ENCODE data around the gene MVB12B.

The MVB12B gene

GRCh38 chr9:126401581-126401980 is 75.0 kb downstream of the MVB12B start:
- in situ Hi-C loops (cut with MboI; ENCODE audit: low sequenced_read_pairs), result no loop called here

GRCh38 chr9:126403397-126403796 is 76.8 kb downstream of the MVB12B start:
- in situ Hi-C loops (cut with MboI; ENCODE audit: low sequenced_read_pairs), result no loop called here

GRCh38 chr9:126404459-126404858 is 77.8 kb downstream of the MVB12B start:
- in situ Hi-C loops (cut with MboI; ENCODE audit: low sequenced_read_pairs), result no loop called here

- in situ Hi-C loops (cut with MboI; ENCODE audit: low sequenced_read_pairs), result no loop called here
Observed at GRCh38 chr9:126406075-126406667, 79.5 kb downstream of the MVB12B start.

GRCh38 chr9:126407114-126407870 is 80.7 kb downstream of the MVB12B start:
- in situ Hi-C loops (cut with MboI; ENCODE audit: low sequenced_read_pairs), result no loop called here

GRCh38 chr9:126408004-126408403 is 81.4 kb downstream of the MVB12B start:
- in situ Hi-C loops (cut with MboI; ENCODE audit: low sequenced_read_pairs), result no loop called here

- in situ Hi-C loops (cut with MboI; ENCODE audit: low sequenced_read_pairs), result no loop called here
Observed at GRCh38 chr9:126410229-126410628, 83.6 kb downstream of the MVB12B start.

GRCh38 chr9:126411225-126411947 is 84.8 kb downstream of the MVB12B start:
- in situ Hi-C loops (cut with MboI; ENCODE audit: low sequenced_read_pairs), result no loop called here

- in situ Hi-C loops (cut with MboI; ENCODE audit: low sequenced_read_pairs), result no loop called here
Observed at GRCh38 chr9:126411948-126412284, 85.3 kb downstream of the MVB12B start.

- in situ Hi-C loops (cut with MboI; ENCODE audit: low sequenced_read_pairs), result no loop called here
Observed at GRCh38 chr9:126412905-126413304, 86.3 kb downstream of the MVB12B start.

GRCh38 chr9:126413391-126414068 is 86.9 kb downstream of the MVB12B start:
- in situ Hi-C loops (cut with MboI; ENCODE audit: low sequenced_read_pairs), result no loop called here

GRCh38 chr9:126415741-126416370 is 89.2 kb downstream of the MVB12B start:
- in situ Hi-C loops (cut with MboI; ENCODE audit: low sequenced_read_pairs), result no loop called here

- in situ Hi-C loops (cut with MboI; ENCODE audit: low sequenced_read_pairs), result no loop called here
Observed at GRCh38 chr9:126417043-126417442, 90.4 kb downstream of the MVB12B start.

- in situ Hi-C loops (cut with MboI; ENCODE audit: low sequenced_read_pairs), result no loop called here
Observed at GRCh38 chr9:126417684-126418083, 91.1 kb downstream of the MVB12B start.

GRCh38 chr9:126418608-126419007 is 92.0 kb downstream of the MVB12B start:
- in situ Hi-C loops (cut with MboI; ENCODE audit: low sequenced_read_pairs), result no loop called here

GRCh38 chr9:126419475-126419874 is 92.8 kb downstream of the MVB12B start:
- in situ Hi-C loops (cut with MboI; ENCODE audit: low sequenced_read_pairs), result no loop called here

- in situ Hi-C loops (cut with MboI; ENCODE audit: low sequenced_read_pairs), result no loop called here
Observed at GRCh38 chr9:126420135-126420534, 93.5 kb downstream of the MVB12B start.

- in situ Hi-C loops (cut with MboI; ENCODE audit: low sequenced_read_pairs), result no loop called here
Observed at GRCh38 chr9:126420643-126421564, 94.3 kb downstream of the MVB12B start.

GRCh38 chr9:126421567-126422428 is 95.2 kb downstream of the MVB12B start:
- in situ Hi-C loops (cut with MboI; ENCODE audit: low sequenced_read_pairs), result no loop called here

Measured in hTERT RPE-1 (cell line).